HG03354 (cell line): ENCODE measurements around the gene ASRGL1.

ENCODE experiments used
- ATAC-seq: cut with Tn5 transposase; IDR thresholded peaks from one replicate; pipeline ENCODE4 v1.9.1; 2021; ENCODE audit warnings: mild to moderate bottlenecking; ENCODE audit not compliant: unreplicated experiment, poor library complexity, severe bottlenecking

Gene ASRGL1

GRCh38 chr11:62391642-62392425 lies 54.6 kb downstream of the ASRGL1 start:
- no peak for ATAC-seq

GRCh38 chr11:62392506-62392905 lies 55.3 kb downstream of the ASRGL1 start:
- no peak for ATAC-seq

GRCh38 chr11:62393061-62393611 lies 55.9 kb downstream of the ASRGL1 start:
- no peak for ATAC-seq

GRCh38 chr11:62393735-62394134 lies 56.5 kb downstream of the ASRGL1 start:
- no peak for ATAC-seq

- no peak for ATAC-seq
These were observed 57.7 kb downstream of the ASRGL1 start for GRCh38 chr11:62394825-62395538.

- ATAC-seq = no peak
These were observed 58.8 kb downstream of the ASRGL1 start for GRCh38 chr11:62395885-62396551.

GRCh38 chr11:62398011-62398994 lies 61.1 kb downstream of the ASRGL1 start:
- no peak for ATAC-seq

GRCh38 chr11:62399172-62399877 lies 62.1 kb downstream of the ASRGL1 start:
- no peak for ATAC-seq

- no peak for ATAC-seq
These were observed 62.6 kb downstream of the ASRGL1 start for GRCh38 chr11:62399878-62400266.

- ATAC-seq = no peak
These were observed 63.0 kb downstream of the ASRGL1 start for GRCh38 chr11:62400281-62400680.

- ATAC-seq = no peak
These were observed 63.5 kb downstream of the ASRGL1 start for GRCh38 chr11:62400760-62401159.

- ATAC-seq = no peak
These were observed 64.1 kb downstream of the ASRGL1 start for GRCh38 chr11:62401356-62401755.

- ATAC-seq = no peak
These were observed 64.6 kb downstream of the ASRGL1 start for GRCh38 chr11:62401811-62402210.

- no peak for ATAC-seq
These were observed 65.1 kb downstream of the ASRGL1 start for GRCh38 chr11:62402226-62402959.

GRCh38 chr11:62402960-62403730 lies 65.9 kb downstream of the ASRGL1 start:
- no peak for ATAC-seq

GRCh38 chr11:62404435-62404834 lies 67.2 kb downstream of the ASRGL1 start:
- no peak for ATAC-seq

- ATAC-seq = no peak
These were observed 67.7 kb downstream of the ASRGL1 start for GRCh38 chr11:62404901-62405300.
